Measurements from ENCODE around the gene SAFB2. TPM values are rescaled to one million over a fixed set of nuclear protein-coding genes. Genes with fewer than 3 reads are reported as not detected.

The SAFB2 gene
- 100 to 1,000 TPM in 2 of 4 donors, 10 to 100 TPM in 2; 45.0 to 250 (median 129) TPM for total RNA-seq

GRCh38 chr19:5622465-5623396 is at the start of gene SAFB2, which contains the start of gene SAFB:
SAFB2 (minus strand) TSS chr19:5622776; CDS start chr19:5622715, 61 bp downstream.
SAFB (plus strand) TSS chr19:5623083; CDS start chr19:5623206, 123 bp downstream.
- no peaks in the 10 kb centered on the region for H3K36me3 ChIP-seq

GRCh38 chr19:5671600-5671999 is 49.0 kb upstream of the SAFB2 start:
- Histone ChIP-seq H3K27me3 (no peaks in the 10 kb centered on the region), H3K4me1 (no peaks in the 10 kb centered on the region), H3K9me3 (no peaks in the 10 kb centered on the region), H3K36me3 (no peaks in the 10 kb centered on the region), H3K27ac (no peak overlapping the region), H3K4me3 (no peak overlapping the region)
- TF ChIP-seq POLR2A (IDR thresholded peaks at IDR 0.05) (no peak), CTCF (IDR thresholded peaks at IDR 0.05) (no peak)
- intact Hi-C loops (cut with DNase I; ENCODE audit: low total_unique reads) = loop anchor here (10.0 kb wide), 1 partner anchor 47 kb away; the partner anchor contains the start of genes SAFB and SAFB2
- DNase-seq = no peak

More at GRCh38 chr19:5622465-5623396, at the start of gene SAFB2, which contains the start of gene SAFB:
- peak; percentile 99 to 100 for DNase-seq
- H3K4me3 ChIP-seq = peak within 1 kb of the TSS; percentile 68 to 98
- H3K9me3 ChIP-seq = no peaks in the 10 kb centered on the region
- TF ChIP-seq POLR2A (IDR thresholded peaks at IDR 0.05) (peak; percentile 87 to 98), CTCF (IDR thresholded peaks at IDR 0.05) (peak in 2 of 4 experiments; percentile 7 to 15)
- H3K4me1 ChIP-seq = peaks cover 9 to 39% of the 10 kb centered on the region in 2 donors
- intact Hi-C loops (cut with DNase I; ENCODE audit: low total_unique reads) = loop anchor here (10.0 kb wide), 1 partner anchor 52 kb away; no protein-coding TSS in a partner anchor
- H3K27ac ChIP-seq = peak within 1 kb of the TSS; percentile 93 to 98
- no peaks in the 10 kb centered on the region for H3K27me3 ChIP-seq

- TF ChIP-seq CTCF (IDR thresholded peaks at IDR 0.05) (no peak), POLR2A (IDR thresholded peaks at IDR 0.05) (no peak)
Measured at GRCh38 chr19:5669212-5669611, 46.6 kb upstream of the SAFB2 start.

GRCh38 chr19:5667751-5668271 is 45.2 kb upstream of the SAFB2 start:
- Histone ChIP-seq H3K36me3 (no peaks in the 10 kb centered on the region), H3K4me1 (no peaks in the 10 kb centered on the region), H3K4me3 (no peak overlapping the region), H3K27ac (no peak overlapping the region), H3K27me3 (no peaks in the 10 kb centered on the region), H3K9me3 (no peaks in the 10 kb centered on the region)
- no peak for DNase-seq
- intact Hi-C loops (cut with DNase I; ENCODE audit: low total_unique reads) = no loop called here
- no peak for TF ChIP-seq CTCF (IDR thresholded peaks at IDR 0.05)
- TF ChIP-seq POLR2A (IDR thresholded peaks at IDR 0.05) = no peak

More at GRCh38 chr19:5669212-5669611, 46.6 kb upstream of the SAFB2 start:
- DNase-seq = no peak
- no peak overlapping the region for H3K27ac ChIP-seq
- intact Hi-C loops (cut with DNase I; ENCODE audit: low total_unique reads) = no loop called here
- no peaks in the 10 kb centered on the region for H3K36me3 ChIP-seq
- no peaks in the 10 kb centered on the region for H3K27me3 ChIP-seq
- no peaks in the 10 kb centered on the region for H3K4me1 ChIP-seq
- no peak overlapping the region for H3K4me3 ChIP-seq
- H3K9me3 ChIP-seq = no peaks in the 10 kb centered on the region

All from uterus (tissue), 4 donors.